DOHH2 (cell line): ENCODE measurements around the gene ESPL1.
A peak's percentile ranks its signal among the peaks of the same experiment; 100 is the strongest.
"Not testable (repeated sequence)": the region's sequence is repeated elsewhere in the genome, so short reads cannot be mapped to it uniquely, and the experiment has no call there.

Experiments used
- H3F3A ChIP-seq: fragments of 200-600 bp; sonication (generic), shearing (Covaris generic); 2 replicates; pipeline ENCODE4 v1.6.0; 2016; ENCODE audit warnings: antibody characterized with exemption, mild to moderate bottlenecking; ENCODE audit not compliant: control insufficient read depth, insufficient read depth
- H3K27ac ChIP-seq: fragments of 200-600 bp; sonication (generic); 2 replicates; pipeline ENCODE4 v1.5.1; 2014; ENCODE audit warnings: low read depth, mild to moderate bottlenecking, low read length, moderate library complexity
- H3K27me3 ChIP-seq: fragments of 200-600 bp; sonication (generic); 2 replicates; pipeline ENCODE4 v1.6.1; 2014; ENCODE audit warnings: mild to moderate bottlenecking, low read length, mixed read lengths; ENCODE audit not compliant: control insufficient read depth
- H3K36me3 ChIP-seq: fragments of 200-600 bp; sonication (generic); 2 replicates; pipeline ENCODE4 v1.6.1; 2014; ENCODE audit warnings: mild to moderate bottlenecking, low read length, moderate library complexity, mixed read lengths; ENCODE audit not compliant: control insufficient read depth
- H3K4me1 ChIP-seq: fragments of 200-600 bp; sonication (generic); 2 replicates; pipeline ENCODE4 v1.6.1; 2014; ENCODE audit warnings: mild to moderate bottlenecking, low read length, mixed read lengths; ENCODE audit not compliant: control insufficient read depth
- H3K4me2 ChIP-seq: fragments of 200-600 bp; sonication (generic); 2 replicates; pipeline ENCODE4 v1.6.0; 2014; ENCODE audit warnings: mild to moderate bottlenecking, low read length, moderate library complexity
- H3K4me3 ChIP-seq: fragments of 200-600 bp; sonication (generic); 2 replicates; pipeline ENCODE4 v1.5.1; 2014; ENCODE audit warnings: mild to moderate bottlenecking, low read length, mixed read lengths
- H3K79me2 ChIP-seq: fragments of 200-600 bp; sonication (generic); 2 replicates; pipeline ENCODE4 v1.6.1; 2014; ENCODE audit warnings: mild to moderate bottlenecking, low read length, mixed read lengths; ENCODE audit not compliant: control insufficient read depth
- H3K9me2 ChIP-seq: fragments of 200-600 bp; sonication (generic); replicated peaks from 2 replicates; pipeline ENCODE4 v1.6.1; 2014; ENCODE audit warnings: mild to moderate bottlenecking, low read length, mixed read lengths; ENCODE audit not compliant: control insufficient read depth
- H3K9me3 ChIP-seq: fragments of 200-600 bp; sonication (generic); 2 replicates; pipeline ENCODE4 v1.6.1; 2014; ENCODE audit warnings: antibody characterized with exemption, low read length, mixed read lengths; ENCODE audit not compliant: control insufficient read depth, insufficient read depth
- H4K20me1 ChIP-seq: fragments of 200-600 bp; sonication (generic); 2 replicates; pipeline ENCODE4 v1.6.0; 2014; ENCODE audit warnings: low read depth, mild to moderate bottlenecking, antibody characterized with exemption, low read length, moderate library complexity; ENCODE audit not compliant: control insufficient read depth, insufficient read depth
- EZH2phosphoT487 ChIP-seq: fragments of 200-600 bp; sonication (generic); IDR thresholded peaks from 2 replicates; pipeline ENCODE4 v1.6.1; 2017; ENCODE audit warnings: borderline replicate concordance, mild to moderate bottlenecking, antibody characterized with exemption, low read length, moderate library complexity, mixed read lengths
- TF ChIP-seq, protein P1 (sequence below): fragments of 200-600 bp; sonication (generic); IDR thresholded peaks from one replicate; pipeline ENCODE4 v1.5.1; 2014; ENCODE audit warnings: antibody characterized with exemption, mild to moderate bottlenecking, low read depth, low read length; ENCODE audit not compliant: poor library complexity, severe bottlenecking

Gene ESPL1

DNA sequence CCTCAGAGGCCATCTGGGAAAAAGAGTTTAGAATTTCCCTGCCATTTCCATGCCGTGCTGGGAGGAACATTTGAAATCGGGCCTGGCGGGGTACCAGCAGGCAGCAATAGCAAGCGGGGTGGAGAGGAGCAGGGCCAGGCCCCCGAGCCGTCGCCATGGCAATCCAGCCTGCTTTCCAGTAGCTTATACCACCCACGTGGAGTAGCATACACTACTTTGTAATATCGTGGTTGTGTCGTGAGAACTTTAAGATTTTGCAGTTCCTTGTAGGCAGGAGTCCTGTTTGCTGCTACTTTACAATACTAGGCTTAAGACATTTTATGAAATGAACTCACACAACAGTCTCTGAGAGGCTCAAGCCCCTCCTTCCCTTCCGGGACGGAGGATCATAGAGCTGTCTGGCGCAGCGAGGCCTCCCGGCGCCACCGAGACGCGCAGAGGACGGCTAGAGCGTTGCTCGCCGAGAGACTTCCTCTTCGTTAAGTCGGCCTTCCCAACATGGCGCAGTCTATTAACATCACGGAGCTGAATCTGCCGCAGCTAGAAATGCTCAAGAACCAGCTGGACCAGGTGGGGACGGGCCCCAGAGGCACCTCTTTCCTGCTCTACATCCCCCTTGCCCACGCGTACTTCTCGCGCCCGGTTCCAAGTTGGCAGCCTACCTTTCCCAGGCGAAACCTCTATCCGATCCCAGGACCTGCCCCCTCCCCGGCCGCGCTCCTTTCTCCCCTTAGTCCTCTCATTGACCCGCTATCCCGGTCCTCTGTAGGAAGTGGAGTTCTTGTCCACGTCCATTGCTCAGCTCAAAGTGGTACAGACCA is 27.2 kb downstream of the ESPL1 start, which contains the start of gene PFDN5:
Gene PFDN5 (plus strand): TSS at position 473 of the 821 bp plus-strand sequence. CDS start 26 bp downstream, at position 499.
- Histone ChIP-seq H3K27me3 (no peaks in the 10 kb centered on the region), H4K20me1 (no peaks in the 10 kb centered on the region), H3F3A (peaks cover 19% of the 10 kb centered on the region), H3K9me3 (no peaks in the 10 kb centered on the region), H3K4me1 (peaks cover 32% of the 10 kb centered on the region), H3K79me2 (peaks cover 32% of the 10 kb centered on the region), H3K9me2 (no peaks in the 10 kb centered on the region), H3K4me3 (peak within 1 kb of the TSS; percentile 97), H3K27ac (peak within 1 kb of the TSS; percentile 53), H3K36me3 (peaks cover 74% of the 10 kb centered on the region), H3K4me2 (peak within 1 kb of the TSS; percentile 78)
- TF ChIP-seq EZH2phosphoT487 = no peak
- TF ChIP-seq, protein P1, sequence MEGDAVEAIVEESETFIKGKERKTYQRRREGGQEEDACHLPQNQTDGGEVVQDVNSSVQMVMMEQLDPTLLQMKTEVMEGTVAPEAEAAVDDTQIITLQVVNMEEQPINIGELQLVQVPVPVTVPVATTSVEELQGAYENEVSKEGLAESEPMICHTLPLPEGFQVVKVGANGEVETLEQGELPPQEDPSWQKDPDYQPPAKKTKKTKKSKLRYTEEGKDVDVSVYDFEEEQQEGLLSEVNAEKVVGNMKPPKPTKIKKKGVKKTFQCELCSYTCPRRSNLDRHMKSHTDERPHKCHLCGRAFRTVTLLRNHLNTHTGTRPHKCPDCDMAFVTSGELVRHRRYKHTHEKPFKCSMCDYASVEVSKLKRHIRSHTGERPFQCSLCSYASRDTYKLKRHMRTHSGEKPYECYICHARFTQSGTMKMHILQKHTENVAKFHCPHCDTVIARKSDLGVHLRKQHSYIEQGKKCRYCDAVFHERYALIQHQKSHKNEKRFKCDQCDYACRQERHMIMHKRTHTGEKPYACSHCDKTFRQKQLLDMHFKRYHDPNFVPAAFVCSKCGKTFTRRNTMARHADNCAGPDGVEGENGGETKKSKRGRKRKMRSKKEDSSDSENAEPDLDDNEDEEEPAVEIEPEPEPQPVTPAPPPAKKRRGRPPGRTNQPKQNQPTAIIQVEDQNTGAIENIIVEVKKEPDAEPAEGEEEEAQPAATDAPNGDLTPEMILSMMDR = no peak

DNA sequence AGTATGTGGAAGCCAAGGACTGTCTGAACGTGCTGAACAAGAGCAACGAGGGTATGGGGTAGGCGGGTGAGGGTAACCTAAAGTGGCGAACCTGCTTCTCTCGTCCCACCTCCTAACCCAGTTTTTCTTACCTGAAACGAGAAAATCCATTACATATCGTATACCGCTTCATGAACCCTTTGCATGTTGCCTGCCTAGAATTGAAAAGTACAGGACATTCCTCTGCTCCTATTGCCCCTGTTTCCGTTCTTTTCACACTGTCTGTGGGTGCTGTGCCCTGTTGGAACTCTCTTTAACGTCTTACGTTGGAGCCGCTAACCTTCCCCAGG is 27.8 kb downstream of the ESPL1 start:
- Histone ChIP-seq H3F3A (peaks cover 19% of the 10 kb centered on the region), H4K20me1 (no peaks in the 10 kb centered on the region), H3K4me3 (peak overlapping the region; percentile 97), H3K79me2 (peaks cover 36% of the 10 kb centered on the region), H3K9me2 (no peaks in the 10 kb centered on the region), H3K27me3 (no peaks in the 10 kb centered on the region), H3K9me3 (no peaks in the 10 kb centered on the region), H3K27ac (peak overlapping the region; percentile 12), H3K4me2 (peak overlapping the region; percentile 78), H3K4me1 (peaks cover 37% of the 10 kb centered on the region), H3K36me3 (peaks cover 71% of the 10 kb centered on the region)
- TF ChIP-seq, protein P1 = no peak
- TF ChIP-seq EZH2phosphoT487 = no peak

DNA sequence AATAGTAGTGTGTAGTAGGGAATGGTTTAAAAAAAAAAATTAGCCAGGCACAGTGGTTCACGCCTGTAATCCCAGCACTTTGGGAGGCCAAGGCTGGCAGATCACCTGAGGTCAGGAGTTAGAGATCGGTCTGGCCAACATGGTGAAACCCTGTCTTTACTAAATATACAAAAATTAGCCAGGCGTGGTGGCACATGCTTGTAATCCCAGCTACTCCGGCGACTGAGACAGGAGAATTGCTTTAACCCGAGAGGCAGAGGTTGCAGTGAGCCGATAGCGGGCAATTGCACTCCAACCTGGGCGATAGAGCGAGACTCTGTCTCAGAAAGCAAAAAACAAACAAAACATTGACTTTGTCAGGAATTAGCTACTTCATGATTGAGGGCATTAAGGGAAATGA is 29.0 kb downstream of the ESPL1 start:
- not testable (repeated sequence) for H3K27ac ChIP-seq, H3K27me3 ChIP-seq, H3K4me3 ChIP-seq, H3K4me2 ChIP-seq, H3K9me3 ChIP-seq, H4K20me1 ChIP-seq, H3K9me2 ChIP-seq
- Histone ChIP-seq H3K36me3 (peaks cover 72% of the 10 kb centered on the region), H3K79me2 (peaks cover 43% of the 10 kb centered on the region), H3K4me1 (peaks cover 40% of the 10 kb centered on the region), H3F3A (peaks cover 21% of the 10 kb centered on the region)

DNA sequence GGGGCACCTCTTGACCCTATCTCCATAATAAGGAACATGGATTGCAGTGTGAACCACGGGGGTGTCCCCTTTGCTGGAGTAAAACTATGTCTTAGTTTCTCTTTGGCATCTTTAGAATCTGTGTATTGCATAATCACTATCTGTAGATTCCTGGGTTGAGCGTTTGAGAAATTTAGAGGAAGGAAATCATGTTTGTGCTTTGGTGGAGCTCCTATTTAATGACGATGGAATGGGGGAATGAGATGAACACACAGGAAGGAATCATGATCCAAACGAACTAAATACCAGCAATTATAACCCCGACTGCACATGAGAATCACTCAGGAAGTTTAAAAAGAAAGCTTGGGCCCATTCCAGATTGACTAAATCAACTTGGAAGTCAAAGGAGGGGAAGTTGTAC is 30.1 kb downstream of the ESPL1 start:
- H3K27me3 ChIP-seq = no peaks in the 10 kb centered on the region
- H3K9me3 ChIP-seq = no peaks in the 10 kb centered on the region
- H3K36me3 ChIP-seq = peaks cover 71% of the 10 kb centered on the region
- no peaks in the 10 kb centered on the region for H4K20me1 ChIP-seq
- TF ChIP-seq EZH2phosphoT487 = no peak
- TF ChIP-seq, protein P1 = no peak
- no peak overlapping the region for H3K4me2 ChIP-seq
- H3K79me2 ChIP-seq = peaks cover 50% of the 10 kb centered on the region
- no peak overlapping the region for H3K27ac ChIP-seq
- no peaks in the 10 kb centered on the region for H3K9me2 ChIP-seq
- peaks cover 42% of the 10 kb centered on the region for H3K4me1 ChIP-seq
- H3K4me3 ChIP-seq = no peak overlapping the region
- peaks cover 20% of the 10 kb centered on the region for H3F3A ChIP-seq
